ENCODE data around the gene TSPYL2.

TSPYL2 gene

DNA sequence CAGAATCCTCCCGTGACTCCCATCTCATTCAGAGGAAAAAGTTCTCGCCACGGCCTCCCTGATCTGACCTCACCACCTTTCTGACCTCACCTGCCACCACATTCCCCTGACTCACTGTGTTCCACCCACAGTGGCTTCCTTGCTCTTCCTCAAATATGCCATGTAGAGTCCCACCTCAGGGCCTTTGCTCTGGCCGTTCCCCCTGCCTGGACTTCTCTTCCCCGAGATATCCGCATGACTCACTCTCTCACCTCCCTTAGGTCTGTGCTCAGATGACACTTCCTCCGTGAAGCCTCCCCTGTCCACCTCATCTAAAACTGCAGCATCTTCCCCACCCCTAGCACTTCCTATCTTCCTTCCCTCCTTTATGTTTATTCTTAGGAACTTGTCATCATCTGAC lies 7.2 kb upstream of the TSPYL2 start:
- Histone ChIP-seq H3K4me3 (replicated peaks; ENCODE audit: low read depth, low read length) (no peak overlapping the region), H3K27me3 (replicated peaks; ENCODE audit: control insufficient read depth, insufficient read depth, low read length) (no peaks in the 10 kb centered on the region), H3K36me3 (ENCODE audit: control insufficient read depth, insufficient read depth, low read length) (no peaks in the 10 kb centered on the region)
- TF ChIP-seq, protein P1, sequence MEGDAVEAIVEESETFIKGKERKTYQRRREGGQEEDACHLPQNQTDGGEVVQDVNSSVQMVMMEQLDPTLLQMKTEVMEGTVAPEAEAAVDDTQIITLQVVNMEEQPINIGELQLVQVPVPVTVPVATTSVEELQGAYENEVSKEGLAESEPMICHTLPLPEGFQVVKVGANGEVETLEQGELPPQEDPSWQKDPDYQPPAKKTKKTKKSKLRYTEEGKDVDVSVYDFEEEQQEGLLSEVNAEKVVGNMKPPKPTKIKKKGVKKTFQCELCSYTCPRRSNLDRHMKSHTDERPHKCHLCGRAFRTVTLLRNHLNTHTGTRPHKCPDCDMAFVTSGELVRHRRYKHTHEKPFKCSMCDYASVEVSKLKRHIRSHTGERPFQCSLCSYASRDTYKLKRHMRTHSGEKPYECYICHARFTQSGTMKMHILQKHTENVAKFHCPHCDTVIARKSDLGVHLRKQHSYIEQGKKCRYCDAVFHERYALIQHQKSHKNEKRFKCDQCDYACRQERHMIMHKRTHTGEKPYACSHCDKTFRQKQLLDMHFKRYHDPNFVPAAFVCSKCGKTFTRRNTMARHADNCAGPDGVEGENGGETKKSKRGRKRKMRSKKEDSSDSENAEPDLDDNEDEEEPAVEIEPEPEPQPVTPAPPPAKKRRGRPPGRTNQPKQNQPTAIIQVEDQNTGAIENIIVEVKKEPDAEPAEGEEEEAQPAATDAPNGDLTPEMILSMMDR (IDR thresholded peaks at IDR 0.05; ENCODE audit: insufficient read depth, low read length, poor library complexity, severe bottlenecking): no peak
- no peak for DNase-seq (ENCODE audit: extremely low read depth, insufficient read length)

DNA sequence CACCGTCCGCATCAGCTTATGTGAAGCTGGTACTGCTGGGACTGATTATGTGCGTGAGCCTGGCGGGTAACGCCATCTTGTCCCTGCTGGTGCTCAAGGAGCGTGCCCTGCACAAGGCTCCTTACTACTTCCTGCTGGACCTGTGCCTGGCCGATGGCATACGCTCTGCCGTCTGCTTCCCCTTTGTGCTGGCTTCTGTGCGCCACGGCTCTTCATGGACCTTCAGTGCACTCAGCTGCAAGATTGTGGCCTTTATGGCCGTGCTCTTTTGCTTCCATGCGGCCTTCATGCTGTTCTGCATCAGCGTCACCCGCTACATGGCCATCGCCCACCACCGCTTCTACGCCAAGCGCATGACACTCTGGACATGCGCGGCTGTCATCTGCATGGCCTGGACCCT lies 5.5 kb upstream of the TSPYL2 start:
- H3K27me3 ChIP-seq (replicated peaks; ENCODE audit: control insufficient read depth, insufficient read depth, low read length): no peaks in the 10 kb centered on the region
- H3K36me3 ChIP-seq (ENCODE audit: control insufficient read depth, insufficient read depth, low read length): no peaks in the 10 kb centered on the region
- H3K4me3 ChIP-seq (replicated peaks; ENCODE audit: low read depth, low read length): no peak overlapping the region
- TF ChIP-seq, protein P1 (IDR thresholded peaks at IDR 0.05; ENCODE audit: insufficient read depth, low read length, poor library complexity, severe bottlenecking): no peak
- DNase-seq (ENCODE audit: extremely low read depth, insufficient read length): no peak

DNA sequence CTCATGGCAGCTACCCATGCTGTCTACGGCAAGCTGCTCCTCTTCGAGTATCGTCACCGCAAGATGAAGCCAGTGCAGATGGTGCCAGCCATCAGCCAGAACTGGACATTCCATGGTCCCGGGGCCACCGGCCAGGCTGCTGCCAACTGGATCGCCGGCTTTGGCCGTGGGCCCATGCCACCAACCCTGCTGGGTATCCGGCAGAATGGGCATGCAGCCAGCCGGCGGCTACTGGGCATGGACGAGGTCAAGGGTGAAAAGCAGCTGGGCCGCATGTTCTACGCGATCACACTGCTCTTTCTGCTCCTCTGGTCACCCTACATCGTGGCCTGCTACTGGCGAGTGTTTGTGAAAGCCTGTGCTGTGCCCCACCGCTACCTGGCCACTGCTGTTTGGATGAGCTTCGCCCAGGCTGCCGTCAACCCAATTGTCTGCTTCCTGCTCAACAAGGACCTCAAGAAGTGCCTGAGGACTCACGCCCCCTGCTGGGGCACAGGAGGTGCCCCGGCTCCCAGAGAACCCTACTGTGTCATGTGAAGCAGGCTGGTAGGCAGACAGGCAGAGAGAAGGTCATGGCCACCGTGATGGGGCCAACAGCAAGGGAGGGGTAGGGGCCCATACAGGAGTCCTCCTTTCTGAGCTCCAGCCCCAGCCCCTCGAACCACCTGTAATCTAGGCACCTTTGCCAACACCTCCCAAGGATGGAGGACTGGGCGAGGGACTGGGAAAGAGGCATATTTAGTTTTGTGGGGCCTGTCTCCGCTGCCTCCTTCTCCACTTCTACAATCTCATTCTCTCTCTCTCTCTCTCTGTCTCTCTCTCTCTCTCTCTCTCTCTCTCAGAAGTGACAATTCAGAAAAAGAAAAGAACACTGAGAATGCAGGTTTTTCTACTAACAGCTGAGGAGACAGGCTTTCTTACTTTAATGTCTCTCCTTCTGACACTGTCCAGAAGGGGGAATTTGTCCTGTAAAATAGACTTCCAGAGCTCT lies 4.7 kb upstream of the TSPYL2 start:
- no peaks in the 10 kb centered on the region for H3K27me3 ChIP-seq (replicated peaks; ENCODE audit: control insufficient read depth, insufficient read depth, low read length)
- DNase-seq (ENCODE audit: extremely low read depth, insufficient read length): no peak
- H3K36me3 ChIP-seq (ENCODE audit: control insufficient read depth, insufficient read depth, low read length): no peaks in the 10 kb centered on the region
- TF ChIP-seq, protein P1 (IDR thresholded peaks at IDR 0.05; ENCODE audit: insufficient read depth, low read length, poor library complexity, severe bottlenecking): peak; percentile 53
- no peak overlapping the region for H3K4me3 ChIP-seq (replicated peaks; ENCODE audit: low read depth, low read length)

DNA sequence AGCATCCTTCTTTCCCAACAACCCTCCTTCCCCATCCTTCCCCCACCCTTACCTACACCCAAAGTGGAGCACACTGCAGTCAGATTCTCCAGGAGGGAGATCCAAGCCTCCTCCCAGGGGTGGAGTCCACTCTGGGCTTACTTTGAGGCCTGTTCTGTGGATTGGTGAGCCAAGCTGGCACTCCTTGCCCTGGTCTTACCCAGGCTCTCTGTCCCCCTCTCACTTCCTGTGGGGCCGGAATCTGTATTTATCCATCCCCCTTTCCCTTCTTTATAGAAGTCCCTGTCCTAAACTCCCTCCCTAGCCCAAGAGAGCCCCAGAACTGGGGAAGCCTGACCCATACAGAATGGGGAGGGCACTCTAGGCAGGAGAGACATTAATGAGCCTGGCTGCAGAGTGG lies 3.2 kb upstream of the TSPYL2 start:
- Histone ChIP-seq H3K4me3 (replicated peaks; ENCODE audit: low read depth, low read length) (no peak overlapping the region), H3K27me3 (replicated peaks; ENCODE audit: control insufficient read depth, insufficient read depth, low read length) (no peaks in the 10 kb centered on the region), H3K36me3 (ENCODE audit: control insufficient read depth, insufficient read depth, low read length) (no peaks in the 10 kb centered on the region)
- TF ChIP-seq, protein P1 (IDR thresholded peaks at IDR 0.05; ENCODE audit: insufficient read depth, low read length, poor library complexity, severe bottlenecking): no peak
- DNase-seq (ENCODE audit: extremely low read depth, insufficient read length): no peak

DNA sequence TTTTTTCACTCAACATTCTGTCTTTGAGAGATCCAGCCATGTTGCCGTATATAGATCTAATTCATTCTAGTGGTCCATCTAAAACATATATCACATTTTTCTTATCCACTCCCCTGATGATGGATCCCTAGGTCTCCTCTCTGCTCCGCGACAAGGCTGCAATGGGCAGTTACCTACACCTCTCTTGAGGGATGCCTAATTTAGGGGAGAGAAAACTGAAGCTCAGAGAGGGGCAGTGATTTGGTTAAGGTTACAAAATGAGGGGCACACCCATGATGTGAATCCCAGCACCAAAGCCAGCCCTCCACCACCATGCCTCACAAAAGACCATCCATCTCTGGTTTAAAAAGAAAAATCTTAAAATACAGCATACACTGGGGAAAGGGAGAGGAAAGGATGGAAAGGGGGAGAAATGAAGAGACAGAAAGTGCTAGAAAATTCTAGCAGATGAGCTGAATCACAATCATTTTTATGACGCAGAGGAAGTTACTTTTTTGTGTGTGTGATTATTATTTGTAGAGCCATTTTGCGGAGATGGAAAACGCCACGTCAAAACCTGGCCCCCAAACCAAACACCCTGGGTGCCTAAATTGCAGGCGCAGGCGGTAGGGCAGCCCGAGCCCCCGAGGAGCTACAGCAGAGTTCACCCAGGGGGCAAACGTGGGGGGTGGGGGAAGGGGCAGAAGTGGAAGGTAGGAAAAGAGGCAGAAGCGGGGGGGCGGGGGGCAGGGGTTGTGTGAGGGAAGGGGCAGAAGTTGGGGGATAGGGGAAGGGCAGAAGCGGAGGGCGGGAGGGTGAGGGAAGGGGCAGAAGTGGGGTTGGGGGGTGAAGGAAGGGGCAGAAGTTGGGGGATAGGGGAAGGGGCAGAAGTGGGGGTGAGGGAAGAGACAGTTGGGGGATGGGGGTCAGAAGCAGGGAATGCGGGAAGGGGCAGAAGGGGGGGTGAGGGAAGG lies 1.3 kb upstream of the TSPYL2 start:
- no peak for DNase-seq (ENCODE audit: extremely low read depth, insufficient read length)
- no peaks in the 10 kb centered on the region for H3K27me3 ChIP-seq (replicated peaks; ENCODE audit: control insufficient read depth, insufficient read depth, low read length)
- peaks cover 2% of the 10 kb centered on the region for H3K36me3 ChIP-seq (ENCODE audit: control insufficient read depth, insufficient read depth, low read length)
- peak overlapping the region; percentile 33 for H3K4me3 ChIP-seq (replicated peaks; ENCODE audit: low read depth, low read length)
- TF ChIP-seq, protein P1 (IDR thresholded peaks at IDR 0.05; ENCODE audit: insufficient read depth, low read length, poor library complexity, severe bottlenecking): no peak
